ENCODE results near the gene CCNL2. TPM values are rescaled to one million over a fixed set of nuclear protein-coding genes. Genes with fewer than 3 reads are reported as not detected.

CCNL2 gene
- total RNA-seq, 1 donor: 130 TPM

- TF ChIP-seq CTCF (IDR thresholded peaks at IDR 0.05; ENCODE audit: insufficient read depth, low read depth, low read length): no peak
- no peak overlapping the region for H3K4me3 ChIP-seq (ENCODE audit: low read depth, low read length)
- no peak for DNase-seq (ENCODE audit: low read depth)
These were observed 62.0 kb downstream of the CCNL2 start for GRCh38 chr1:1336931-1337792.

GRCh38 chr1:1336446-1336845 lies 62.7 kb downstream of the CCNL2 start:
- TF ChIP-seq CTCF (IDR thresholded peaks at IDR 0.05; ENCODE audit: insufficient read depth, low read depth, low read length): no peak
- no peak overlapping the region for H3K4me3 ChIP-seq (ENCODE audit: low read depth, low read length)
- DNase-seq (ENCODE audit: low read depth): no peak

- TF ChIP-seq CTCF (IDR thresholded peaks at IDR 0.05; ENCODE audit: insufficient read depth, low read depth, low read length): no peak
- H3K4me3 ChIP-seq (ENCODE audit: low read depth, low read length): no peak overlapping the region
- no peak for DNase-seq (ENCODE audit: low read depth)
These were observed 63.3 kb downstream of the CCNL2 start for GRCh38 chr1:1335792-1336248.

Other genes starting within 250 kb of the CCNL2 start
- not detected in 2 replicates for gene TTLL10, start 225.5 kb downstream of the CCNL2 start, total RNA-seq
- not detected in 2 replicates for gene TNFRSF18, start 192.7 kb downstream of the CCNL2 start, total RNA-seq
- 0.32 and 0.43 TPM in 2 replicates for gene TNFRSF4, start 185.2 kb downstream of the CCNL2 start, total RNA-seq
- gene SDF4, start 167.3 kb downstream of the CCNL2 start, total RNA-seq: 88.9 and 99.9 TPM in 2 replicates
- gene B3GALT6, start 167.1 kb downstream of the CCNL2 start, total RNA-seq: 25.0 and 30.3 TPM in 2 replicates
- 0.32 and 0.43 TPM in 2 replicates for gene C1QTNF12, start 152.6 kb downstream of the CCNL2 start, total RNA-seq
- gene UBE2J2, start 125.5 kb downstream of the CCNL2 start, total RNA-seq: 49.9 and 51.4 TPM in 2 replicates
- 0.86 and 0.97 TPM in 2 replicates for gene SCNN1D, start 118.9 kb downstream of the CCNL2 start, total RNA-seq
- gene ACAP3, start 91.4 kb downstream of the CCNL2 start, total RNA-seq: 43.2 and 54.8 TPM in 2 replicates
- 25.0 and 36.7 TPM in 2 replicates for gene PUSL1, start 90.7 kb downstream of the CCNL2 start, total RNA-seq
- 57.9 and 61.2 TPM in 2 replicates for gene INTS11, start 74.7 kb downstream of the CCNL2 start, total RNA-seq
- gene CPTP, start 74.5 kb downstream of the CCNL2 start, total RNA-seq: 11.7 and 13.2 TPM in 2 replicates
- gene TAS1R3, start 68.1 kb downstream of the CCNL2 start, total RNA-seq: under 0.01 TPM in 2 replicates
- 69.5 and 70.9 TPM in 2 replicates for gene DVL1, start 49.9 kb downstream of the CCNL2 start, total RNA-seq
- 249 and 351 TPM in 2 replicates for gene MXRA8, start 40.8 kb downstream of the CCNL2 start, total RNA-seq
- gene AURKAIP1, start 24.1 kb downstream of the CCNL2 start, total RNA-seq: 94.1 and 116 TPM in 2 replicates
- 85.5 and 96.6 TPM in 2 replicates for gene MRPL20, start 8.0 kb upstream of the CCNL2 start, total RNA-seq
- 0.43 and 1.6 TPM in 2 replicates for gene ANKRD65, start 21.9 kb upstream of the CCNL2 start, total RNA-seq
- 5.6 and 6.8 TPM in 2 replicates for gene VWA1, start 36.4 kb upstream of the CCNL2 start, total RNA-seq
- under 0.01 and 0.32 TPM in 2 replicates for gene ATAD3C, start 50.4 kb upstream of the CCNL2 start, total RNA-seq
- gene ATAD3B, start 72.4 kb upstream of the CCNL2 start, total RNA-seq: 17.3 and 20.0 TPM in 2 replicates
- 32.9 and 36.7 TPM in 2 replicates for gene ATAD3A, start 112.8 kb upstream of the CCNL2 start, total RNA-seq
- gene TMEM240, start 141.3 kb upstream of the CCNL2 start, total RNA-seq: 2.2 and 2.3 TPM in 2 replicates
- 58.7 and 68.6 TPM in 2 replicates for gene SSU72, start 175.5 kb upstream of the CCNL2 start, total RNA-seq
- gene FNDC10, start 200.8 kb upstream of the CCNL2 start, total RNA-seq: 0.43 and 2.6 TPM in 2 replicates
- gene MIB2, start 216.2 kb upstream of the CCNL2 start, total RNA-seq: 58.7 and 62.8 TPM in 2 replicates
- 6.5 and 11.0 TPM in 2 replicates for gene MMP23B, start 232.8 kb upstream of the CCNL2 start, total RNA-seq

All from fibroblast of villous mesenchyme (primary cell).